CD4-positive, alpha-beta T cell (primary cell): ENCODE measurements around the gene VPS37C. TPM values are rescaled to one million over a fixed set of nuclear protein-coding genes. Genes with fewer than 3 reads are reported as not detected.

ENCODE experiments used
- ATAC-seq: fragments of 200-7000 bp; cut with Tn5 transposase; one replicate; pipeline ENCODE4 v1.10.0; 2022; ENCODE audit warnings: mild to moderate bottlenecking; ENCODE audit not compliant: poor library complexity
- CTCF ChIA-PET: fragments of 350-600 bp; sonication (Branson Sonifier 250); formaldehyde crosslinking; loops from one replicate; lab custom pipeline; 2021; ENCODE audit warnings: antibody characterized with exemption, inconsistent platforms; lab: Charles Lee
- POLR2A ChIA-PET: fragments of 350-600 bp; sonication (Branson Sonifier 250); formaldehyde crosslinking; loops from one replicate; lab custom pipeline; 2021; ENCODE audit warnings: antibody characterized with exemption, inconsistent platforms; lab: Charles Lee
- DNase-seq, 14 experiments: peaks; one replicate each; pipeline ENCODE4 v3.0.0-alpha.2; 2013 to 2020; ENCODE audit warnings: mixed read lengths in 2 of 14
- H3K27ac ChIP-seq, 2 donors: one replicate each; pipeline versions ENCODE4 v1.5.1 to v1.7.0; 2013; ENCODE audit warnings: low read length in 2 of 2, low read depth in 1 of 2, mild to moderate bottlenecking in 1 of 2
- H3K27me3 ChIP-seq, 2 experiments: 1 replicate in 1 of 2; 2 replicates in 1 of 2; pipeline versions ENCODE4 v1.6.1 to v1.7.0; 2013; ENCODE audit warnings: low read length in 2 of 2, control low read depth in 1 of 2, mild to moderate bottlenecking in 1 of 2, moderate library complexity in 1 of 2; ENCODE audit not compliant: insufficient read depth in 2 of 2, control insufficient read depth in 1 of 2
- H3K36me3 ChIP-seq: one replicate; pipeline ENCODE4 v1.6.1; 2013; ENCODE audit warnings: low read length, control low read depth; ENCODE audit not compliant: insufficient read depth
- H3K4me1 ChIP-seq: one replicate; pipeline ENCODE4 v1.6.1; 2013; ENCODE audit warnings: low read length, control low read depth; ENCODE audit not compliant: insufficient read depth
- H3K4me3 ChIP-seq: one replicate; pipeline ENCODE4 v1.5.1; 2013; ENCODE audit warnings: mild to moderate bottlenecking, low read length, moderate library complexity
- H3K9me3 ChIP-seq, 2 experiments: 1 replicate in 1 of 2; 2 replicates in 1 of 2; pipeline versions ENCODE4 v1.6.1 to v1.7.0; 2013; ENCODE audit warnings: low read length in 2 of 2, mild to moderate bottlenecking in 2 of 2, control low read depth in 1 of 2, moderate library complexity in 1 of 2; ENCODE audit not compliant: control insufficient read depth in 1 of 2, insufficient read depth in 1 of 2
- H3K27ac Mint-ChIP-seq: one replicate; pipeline ENCODE4 v1.8.0; 2020; ENCODE audit warnings: mixed read lengths
- H3K27me3 Mint-ChIP-seq: one replicate; pipeline ENCODE4 v1.8.0; 2021; ENCODE audit warnings: mixed read lengths
- H3K36me3 Mint-ChIP-seq: one replicate; pipeline ENCODE4 v1.8.0; 2021; ENCODE audit warnings: low read depth, mixed read lengths
- H3K4me1 Mint-ChIP-seq: one replicate; pipeline ENCODE4 v1.8.0; 2021; ENCODE audit warnings: low read depth, mixed read lengths
- H3K4me3 Mint-ChIP-seq: one replicate; pipeline ENCODE4 v1.8.0; 2020; ENCODE audit warnings: mild to moderate bottlenecking, mixed read lengths
- H3K9me3 Mint-ChIP-seq: one replicate; pipeline ENCODE4 v1.8.0; 2020; ENCODE audit warnings: mixed read lengths
- intact Hi-C, 2 experiments: fragments of 100-400 bp; cut with DNase I in 1 of 2; cut with micrococcal nuclease in 1 of 2; formaldehyde crosslinking; loops; one replicate each; pipeline versions ENCODE4 v1.15.1 to v1.9.0; 2023 to 2025; cut with DNase I, micrococcal nuclease
- total RNA-seq, 174 experiments: library from RNA in 2 of 174; stranded (reverse) in 2 of 174; gene quantifications; one replicate each; pipeline ENCODE4 v1.2.3 and lab custom pipeline; 2021 to 2026
- TF ChIP-seq, protein P1 (sequence below): fragments of 200-600 bp; IDR thresholded peaks from one replicate; pipeline ENCODE4 v1.8.0; 2022; ENCODE audit warnings: antibody characterized with exemption, mild to moderate bottlenecking

The VPS37C gene
- total RNA-seq, 2 experiments from 2014 or later = 1.8 to 2.0 TPM

GRCh38 chr11:61092908-61093763, 68.1 kb downstream of the VPS37C start:
- Histone ChIP-seq H3K36me3 (no peaks in the 10 kb centered on the region), H3K27me3 (no peaks in the 10 kb centered on the region), H3K4me3 (no peak overlapping the region), H3K4me1 (peaks cover 50% of the 10 kb centered on the region), H3K9me3 (peaks cover 0 to 3% of the 10 kb centered on the region in 2 experiments), H3K27ac (peak overlapping the region; percentile 22 to 82)
- ATAC-seq = peak; percentile 46
- peak overlapping the region; percentile 81 for H3K4me3 Mint-ChIP-seq
- no peaks in the 10 kb centered on the region for H3K36me3 Mint-ChIP-seq
- DNase-seq = peak in 1 of 14 experiments; percentile 37
- no peaks in the 10 kb centered on the region for H3K9me3 Mint-ChIP-seq
- H3K27me3 Mint-ChIP-seq = no peaks in the 10 kb centered on the region
- TF ChIP-seq, protein P1, sequence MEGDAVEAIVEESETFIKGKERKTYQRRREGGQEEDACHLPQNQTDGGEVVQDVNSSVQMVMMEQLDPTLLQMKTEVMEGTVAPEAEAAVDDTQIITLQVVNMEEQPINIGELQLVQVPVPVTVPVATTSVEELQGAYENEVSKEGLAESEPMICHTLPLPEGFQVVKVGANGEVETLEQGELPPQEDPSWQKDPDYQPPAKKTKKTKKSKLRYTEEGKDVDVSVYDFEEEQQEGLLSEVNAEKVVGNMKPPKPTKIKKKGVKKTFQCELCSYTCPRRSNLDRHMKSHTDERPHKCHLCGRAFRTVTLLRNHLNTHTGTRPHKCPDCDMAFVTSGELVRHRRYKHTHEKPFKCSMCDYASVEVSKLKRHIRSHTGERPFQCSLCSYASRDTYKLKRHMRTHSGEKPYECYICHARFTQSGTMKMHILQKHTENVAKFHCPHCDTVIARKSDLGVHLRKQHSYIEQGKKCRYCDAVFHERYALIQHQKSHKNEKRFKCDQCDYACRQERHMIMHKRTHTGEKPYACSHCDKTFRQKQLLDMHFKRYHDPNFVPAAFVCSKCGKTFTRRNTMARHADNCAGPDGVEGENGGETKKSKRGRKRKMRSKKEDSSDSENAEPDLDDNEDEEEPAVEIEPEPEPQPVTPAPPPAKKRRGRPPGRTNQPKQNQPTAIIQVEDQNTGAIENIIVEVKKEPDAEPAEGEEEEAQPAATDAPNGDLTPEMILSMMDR = no peak
- peak overlapping the region; percentile 93 for H3K27ac Mint-ChIP-seq
- POLR2A ChIA-PET = interaction anchor here (0.9 to 4.3 kb wide), 9 partner anchors 9 to 76 kb away, joined by 3 to 43 read pairs (median 8); partner anchors contain the start of gene CD5
- H3K4me1 Mint-ChIP-seq = peaks cover 56% of the 10 kb centered on the region
- intact Hi-C loops = no loop called here
- CTCF ChIA-PET = no interaction called here

DNA sequence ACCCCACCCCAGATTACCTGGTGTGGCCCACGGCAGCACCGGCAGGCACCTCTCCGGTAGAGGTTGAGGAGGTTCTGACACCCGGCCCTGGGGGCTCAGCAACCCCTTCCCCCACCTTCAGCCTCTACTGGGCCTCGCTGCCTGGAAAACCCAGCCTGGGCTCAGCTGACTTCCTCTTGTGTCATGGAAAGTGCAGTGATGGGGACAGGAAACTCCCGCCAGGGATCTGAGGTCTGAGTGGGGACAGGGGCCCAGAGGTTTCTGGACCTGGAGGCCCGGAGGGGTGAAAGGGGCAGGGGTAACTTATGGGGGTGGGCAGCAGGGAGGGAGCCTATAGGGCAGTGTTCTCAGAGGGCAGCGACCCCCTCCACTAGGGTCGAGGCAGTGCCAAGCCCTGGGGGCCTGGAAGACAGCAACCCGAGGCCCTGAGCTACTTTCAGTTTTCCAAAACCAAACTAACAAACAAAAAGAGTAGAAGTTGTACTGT, 68.9 kb downstream of the VPS37C start:
- peak overlapping the region; percentile 59 to 82 for H3K27ac ChIP-seq

More for the DNA sequence above, 68.9 kb downstream of the VPS37C start:
- H3K9me3 Mint-ChIP-seq = no peaks in the 10 kb centered on the region
- POLR2A ChIA-PET = interaction anchor here (0.9 to 4.3 kb wide), 13 partner anchors 10 to 115 kb away, joined by 3 to 43 read pairs (median 5); partner anchors contain the start of gene CD5
- peaks cover 0 to 3% of the 10 kb centered on the region in 2 experiments for H3K9me3 ChIP-seq
- peak overlapping the region; percentile 81 for H3K4me3 Mint-ChIP-seq
- no peaks in the 10 kb centered on the region for H3K36me3 ChIP-seq
- H3K4me1 Mint-ChIP-seq = peaks cover 64% of the 10 kb centered on the region
- CTCF ChIA-PET = interaction anchor here (1.0 kb wide), 1 partner anchor 8 kb away, joined by 3 read pairs; no protein-coding TSS in a partner anchor
- ATAC-seq = peak; percentile 51
- H3K4me3 ChIP-seq = peak overlapping the region; percentile 28
- peaks cover 50% of the 10 kb centered on the region for H3K4me1 ChIP-seq
- TF ChIP-seq, protein P1 = no peak
- DNase-seq = peak in 5 of 14 experiments; percentile 38 to 84 (median 76)
- H3K27me3 ChIP-seq = no peaks in the 10 kb centered on the region
- H3K27ac Mint-ChIP-seq = peak overlapping the region; percentile 93
- H3K27me3 Mint-ChIP-seq = no peaks in the 10 kb centered on the region
- intact Hi-C loops = no loop called here
- no peaks in the 10 kb centered on the region for H3K36me3 Mint-ChIP-seq
